GM12864 (cell line): ENCODE measurements around the gene ATP8B3.
"Not testable (repeated sequence)": the region's sequence is repeated elsewhere in the genome, so short reads cannot be mapped to it uniquely, and the experiment has no call there.

Experiments used
- DNase-seq: peaks from one replicate; pipeline ENCODE4 v3.0.0-alpha.2; 2011; ENCODE audit warnings: low read depth
- H3K4me3 ChIP-seq: 2 replicates; pipeline ENCODE4 v1.5.1; 2011; ENCODE audit warnings: mild to moderate bottlenecking, low read depth, low read length, control low read depth
- TF ChIP-seq, protein P1 (sequence below): IDR thresholded peaks from 2 replicates; pipeline ENCODE4 v1.5.1; 2011; ENCODE audit warnings: low read depth, mild to moderate bottlenecking, moderate library complexity, low read length, control low read depth, inconsistent platforms; ENCODE audit errors: missing control alignments

ATP8B3 gene

DNA sequence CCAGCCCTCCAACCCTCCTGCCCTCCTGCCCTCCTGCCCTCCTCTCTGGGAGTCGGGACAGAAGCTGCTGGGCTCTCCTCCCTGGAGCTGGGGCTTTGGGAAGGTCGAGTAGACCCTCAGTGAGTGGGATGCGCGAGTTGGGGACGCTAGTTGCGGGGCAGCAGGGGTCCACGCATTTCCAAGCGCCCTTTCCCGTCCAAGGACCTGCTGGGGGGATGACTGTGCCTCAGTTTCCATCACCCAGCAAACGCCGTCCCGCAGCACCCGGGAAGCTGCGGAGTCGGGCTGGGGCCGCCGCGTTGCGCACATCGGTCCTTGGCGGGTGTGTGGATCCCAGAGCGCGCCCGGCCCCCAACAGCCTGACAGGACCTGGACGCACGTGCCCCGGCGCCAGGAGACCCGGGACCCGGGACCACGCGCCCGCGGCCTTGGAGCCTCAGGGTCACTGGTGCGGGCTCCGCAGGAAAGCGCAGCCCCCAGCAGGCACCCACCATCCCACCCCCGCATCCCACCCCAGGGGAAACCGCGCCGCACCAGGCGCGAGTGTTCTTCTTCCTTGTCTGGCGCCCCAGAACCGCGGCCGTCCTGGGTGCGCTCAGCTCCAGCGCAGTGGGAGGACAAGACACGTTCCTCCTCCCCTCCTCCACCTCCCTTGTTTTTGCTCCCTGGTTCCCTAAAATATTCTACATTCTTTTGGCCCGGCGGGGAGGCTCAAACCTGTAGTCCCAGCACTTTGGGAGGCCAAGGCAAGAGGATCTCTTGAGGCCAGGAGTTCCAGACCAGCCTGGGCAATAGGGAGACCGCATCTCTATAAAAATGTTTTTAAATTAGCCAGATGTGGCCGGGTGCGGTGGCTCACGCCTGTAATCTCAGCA, 49.6 kb downstream of the ATP8B3 start:
- TF ChIP-seq, protein P1, sequence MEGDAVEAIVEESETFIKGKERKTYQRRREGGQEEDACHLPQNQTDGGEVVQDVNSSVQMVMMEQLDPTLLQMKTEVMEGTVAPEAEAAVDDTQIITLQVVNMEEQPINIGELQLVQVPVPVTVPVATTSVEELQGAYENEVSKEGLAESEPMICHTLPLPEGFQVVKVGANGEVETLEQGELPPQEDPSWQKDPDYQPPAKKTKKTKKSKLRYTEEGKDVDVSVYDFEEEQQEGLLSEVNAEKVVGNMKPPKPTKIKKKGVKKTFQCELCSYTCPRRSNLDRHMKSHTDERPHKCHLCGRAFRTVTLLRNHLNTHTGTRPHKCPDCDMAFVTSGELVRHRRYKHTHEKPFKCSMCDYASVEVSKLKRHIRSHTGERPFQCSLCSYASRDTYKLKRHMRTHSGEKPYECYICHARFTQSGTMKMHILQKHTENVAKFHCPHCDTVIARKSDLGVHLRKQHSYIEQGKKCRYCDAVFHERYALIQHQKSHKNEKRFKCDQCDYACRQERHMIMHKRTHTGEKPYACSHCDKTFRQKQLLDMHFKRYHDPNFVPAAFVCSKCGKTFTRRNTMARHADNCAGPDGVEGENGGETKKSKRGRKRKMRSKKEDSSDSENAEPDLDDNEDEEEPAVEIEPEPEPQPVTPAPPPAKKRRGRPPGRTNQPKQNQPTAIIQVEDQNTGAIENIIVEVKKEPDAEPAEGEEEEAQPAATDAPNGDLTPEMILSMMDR: no peak
- no peak overlapping the region for H3K4me3 ChIP-seq
- no peak for DNase-seq

DNA sequence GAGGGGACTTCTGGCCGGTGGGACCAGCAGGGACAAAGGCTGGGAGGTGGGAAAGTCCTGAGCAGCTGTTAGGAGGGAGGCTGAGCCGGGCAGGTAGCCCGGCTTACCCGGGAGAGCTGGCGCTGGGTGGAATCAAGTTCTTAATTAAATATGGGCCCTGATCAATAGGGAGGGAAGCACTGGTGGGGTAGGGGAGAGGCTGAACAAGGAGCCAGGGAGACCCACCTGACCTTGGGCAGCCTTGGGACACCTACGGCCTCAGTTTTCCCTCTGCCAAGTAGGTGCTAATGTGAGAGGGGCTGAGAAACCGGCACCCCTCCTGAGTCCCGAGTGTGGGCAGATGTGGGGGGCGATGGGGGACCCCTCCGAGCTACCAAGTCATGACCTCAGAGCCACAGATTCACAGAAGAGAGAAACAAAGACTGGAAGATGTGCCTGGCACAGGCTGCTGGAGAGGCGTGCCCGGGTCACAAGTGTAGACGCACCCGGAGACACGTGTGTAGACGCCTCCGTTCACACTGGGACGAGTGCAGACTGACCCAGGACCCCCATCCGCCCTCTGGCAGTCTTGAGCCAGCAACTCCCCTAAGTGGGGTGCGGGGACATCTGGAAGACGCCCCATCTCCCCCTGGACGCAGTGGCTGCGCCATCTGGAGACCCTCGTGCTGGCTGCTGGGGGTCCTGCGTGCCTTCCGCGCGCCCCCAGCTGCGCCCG, 50.4 kb downstream of the ATP8B3 start:
- no peak overlapping the region for H3K4me3 ChIP-seq

DNA sequence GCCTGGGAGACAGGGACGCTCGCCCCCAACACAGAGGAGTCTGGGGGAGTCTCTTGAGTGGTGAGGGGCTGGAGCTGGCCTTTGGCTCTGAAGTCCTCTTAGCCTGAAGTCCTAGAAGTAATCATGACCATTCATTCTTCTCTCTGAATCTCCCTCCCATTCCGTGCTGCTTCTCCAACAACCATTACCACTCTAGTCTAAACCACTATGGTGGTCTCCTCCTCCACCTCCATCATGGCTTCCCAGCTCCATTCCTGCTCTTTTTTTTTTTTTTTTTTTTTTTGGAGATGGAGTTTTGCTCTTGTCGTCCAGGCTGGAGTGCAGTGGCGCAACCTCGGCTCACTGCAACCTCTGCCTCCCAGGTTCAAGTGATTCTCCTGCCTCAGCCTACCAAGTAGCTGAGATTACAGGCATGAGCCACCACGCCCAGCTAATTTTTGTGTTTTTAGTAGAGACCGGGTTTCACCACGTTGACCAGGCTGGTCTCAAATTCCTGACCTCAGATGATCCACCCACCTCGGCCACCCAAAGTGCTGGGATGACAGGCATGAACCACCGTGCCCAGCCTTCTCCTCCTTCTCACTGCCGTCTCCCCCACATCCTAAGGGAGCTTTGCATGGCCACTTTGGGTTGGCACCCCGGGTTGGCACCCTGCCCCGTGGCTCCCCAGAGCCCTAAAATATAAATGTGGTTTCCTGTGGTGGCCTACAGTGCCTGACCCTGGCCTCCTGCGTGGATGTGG, 51.1 kb downstream of the ATP8B3 start:
- not testable (repeated sequence) for DNase-seq, H3K4me3 ChIP-seq

More for the DNA sequence above, 50.4 kb downstream of the ATP8B3 start:
- TF ChIP-seq, protein P1: no peak
- no peak for DNase-seq

DNA sequence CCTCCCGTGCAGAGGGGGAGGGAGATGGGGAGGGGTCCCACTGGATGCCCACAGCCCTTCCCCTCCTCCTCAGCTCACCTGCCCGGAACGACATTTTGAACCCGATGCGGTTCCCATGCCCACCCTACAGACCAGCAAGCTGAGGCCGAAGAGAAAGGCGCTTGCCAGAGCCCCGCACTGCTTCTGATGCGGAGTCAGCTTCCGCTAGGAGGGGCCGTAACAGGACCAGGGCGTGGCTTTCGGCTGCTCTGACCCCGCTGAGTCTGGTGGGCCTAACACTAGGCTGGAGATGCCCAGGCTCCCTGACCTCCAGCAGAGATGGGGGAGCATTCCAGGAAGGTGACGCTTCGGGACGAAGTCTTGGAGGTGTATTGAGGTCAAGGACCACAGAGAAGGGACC, 52.1 kb downstream of the ATP8B3 start:
- no peak for DNase-seq
- H3K4me3 ChIP-seq: no peak overlapping the region
- TF ChIP-seq, protein P1: no peak

DNA sequence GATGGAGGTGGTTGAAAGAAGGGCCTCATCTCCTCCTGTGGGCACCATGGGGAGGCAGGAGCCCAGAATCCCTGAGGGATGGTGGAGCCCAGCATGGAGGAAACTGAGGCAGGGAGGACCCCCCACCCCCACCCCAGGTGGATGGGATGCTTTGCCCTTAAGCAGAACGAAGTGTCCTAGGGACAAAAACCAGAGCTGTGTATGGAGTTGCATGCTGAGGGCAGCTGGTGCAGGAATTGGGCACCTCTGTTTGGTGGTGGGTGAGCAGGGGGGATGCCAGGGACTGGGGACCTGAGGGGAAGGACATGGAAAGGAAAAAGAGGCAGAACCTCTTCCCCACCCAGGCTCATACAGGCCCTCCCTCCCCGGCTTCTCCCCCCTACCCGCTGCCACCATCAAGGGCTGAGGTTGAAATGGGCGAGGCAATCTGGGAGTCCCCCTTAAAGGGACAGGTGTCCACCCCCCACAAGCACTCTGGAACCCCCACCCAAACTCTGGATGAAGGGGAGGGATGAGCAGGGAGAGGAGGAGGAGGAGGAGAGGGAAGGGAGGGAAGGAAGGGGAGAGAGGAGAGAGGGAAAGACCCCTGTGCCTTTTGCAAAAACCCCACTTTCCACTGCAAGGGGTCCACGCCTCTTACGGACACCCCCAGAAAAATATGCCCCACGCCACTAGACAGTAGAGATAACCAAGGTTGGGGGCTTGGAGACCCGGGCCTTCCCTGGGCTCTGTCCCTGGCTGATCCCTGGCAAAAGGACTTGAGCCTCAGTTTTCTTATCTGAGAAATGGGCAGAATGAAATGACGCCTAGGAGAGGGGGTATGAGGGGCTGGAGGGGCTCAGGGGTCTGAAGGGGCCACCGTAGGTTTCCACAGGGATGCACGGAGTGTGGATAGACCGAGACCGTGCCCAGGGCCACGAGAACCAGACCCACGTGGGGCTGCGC, 52.8 kb downstream of the ATP8B3 start:
- no peak for DNase-seq
- TF ChIP-seq, protein P1: no peak
- H3K4me3 ChIP-seq: no peak overlapping the region

DNA sequence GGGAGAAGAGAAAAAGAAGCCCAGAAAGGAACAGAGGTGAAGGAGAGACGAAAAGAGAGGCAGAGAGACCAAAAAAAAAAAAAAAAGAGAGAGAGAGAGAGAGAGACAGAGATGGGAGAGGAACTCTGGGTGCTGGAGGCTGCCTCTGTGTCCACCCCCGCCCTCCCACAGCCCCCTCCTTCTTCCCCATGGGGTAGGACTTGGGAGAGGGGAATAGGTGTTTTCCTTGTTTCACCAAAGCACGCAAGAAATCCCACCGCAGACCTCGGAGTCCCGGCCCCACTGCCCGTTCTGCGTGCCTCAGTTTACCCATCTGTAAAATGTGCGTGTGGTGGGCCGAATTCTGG, 53.9 kb downstream of the ATP8B3 start:
- DNase-seq: no peak
- TF ChIP-seq, protein P1: no peak
- no peak overlapping the region for H3K4me3 ChIP-seq
